T follicular helper cell (primary cell): ENCODE results near the gene SYDE2.
"Not testable (repeated sequence)": the region's sequence is repeated elsewhere in the genome, so short reads cannot be mapped to it uniquely, and the experiment has no call there.

Source experiments
- DNase-seq: peaks from one replicate; pipeline ENCODE4 v3.0.0-alpha.2; 2020; ENCODE audit warnings: low read depth

Gene SYDE2

DNA sequence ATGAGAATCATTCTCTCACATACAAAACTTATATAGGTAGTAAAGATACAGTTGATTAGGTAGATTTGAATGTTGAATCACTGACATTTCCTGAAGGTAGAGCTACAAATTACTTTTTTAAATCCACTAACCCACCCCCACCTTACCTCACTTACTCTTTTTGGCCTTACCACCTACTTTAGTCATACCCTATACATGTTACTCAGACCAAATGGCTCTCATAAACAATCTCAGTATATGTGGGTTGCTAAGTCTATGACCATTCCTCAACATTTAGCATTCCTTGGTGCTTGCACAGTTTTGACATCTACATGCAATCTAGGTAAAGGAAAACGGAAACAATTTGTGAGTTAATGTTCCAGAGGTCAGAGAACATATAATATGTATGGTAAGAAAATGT is 26.3 kb downstream of the SYDE2 start:
- no peak for DNase-seq

DNA sequence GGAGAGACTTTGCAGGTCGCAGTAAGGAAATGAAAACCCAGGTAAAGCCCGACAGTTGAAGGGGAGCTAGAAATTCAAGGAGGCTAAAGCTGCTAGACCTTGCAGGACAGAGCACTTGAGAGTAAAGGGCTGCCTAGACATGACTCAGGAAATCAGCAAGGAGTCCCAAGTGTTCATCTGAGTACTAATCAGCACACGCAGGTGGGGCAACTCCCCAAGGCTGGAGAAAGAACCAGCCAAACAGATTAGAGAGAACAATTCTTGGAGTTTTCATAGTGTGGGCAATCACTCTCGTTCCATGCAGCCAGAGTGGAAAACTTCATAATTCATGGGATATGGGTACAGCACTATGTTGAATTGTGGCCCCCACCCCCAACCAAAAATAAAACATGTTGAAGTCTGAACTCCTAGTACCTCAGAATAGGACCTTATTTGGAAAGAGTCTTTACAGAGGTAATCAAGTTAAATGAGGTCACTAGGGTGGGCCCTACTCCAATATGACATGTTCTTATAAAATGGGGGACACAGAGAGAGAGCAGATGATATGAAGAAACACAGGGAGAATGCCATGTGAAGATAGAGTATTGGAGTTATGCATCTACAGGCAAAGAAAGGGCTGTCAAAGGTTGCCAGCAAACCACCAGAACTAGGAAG is 28.0 kb downstream of the SYDE2 start:
- DNase-seq = no peak

DNA sequence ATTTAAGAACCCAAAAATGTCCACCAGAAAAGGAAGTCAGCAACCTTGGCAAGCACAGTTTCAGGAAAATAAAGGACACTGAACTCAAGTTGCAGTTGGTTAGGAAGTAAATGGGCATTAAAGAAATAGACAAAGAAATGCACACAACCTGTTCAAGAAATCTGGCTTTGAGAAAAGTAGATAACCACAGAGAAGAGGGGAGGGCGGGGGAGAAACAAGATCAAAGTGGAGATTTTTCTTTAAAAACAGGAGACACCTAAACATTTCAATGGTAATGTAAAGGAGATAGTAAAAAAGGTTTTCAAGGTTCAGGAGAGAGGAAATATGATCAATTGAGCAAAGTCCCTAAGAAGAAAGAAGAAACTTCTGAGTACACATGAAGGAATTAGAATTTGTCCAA is 29.1 kb downstream of the SYDE2 start:
- no peak for DNase-seq

DNA sequence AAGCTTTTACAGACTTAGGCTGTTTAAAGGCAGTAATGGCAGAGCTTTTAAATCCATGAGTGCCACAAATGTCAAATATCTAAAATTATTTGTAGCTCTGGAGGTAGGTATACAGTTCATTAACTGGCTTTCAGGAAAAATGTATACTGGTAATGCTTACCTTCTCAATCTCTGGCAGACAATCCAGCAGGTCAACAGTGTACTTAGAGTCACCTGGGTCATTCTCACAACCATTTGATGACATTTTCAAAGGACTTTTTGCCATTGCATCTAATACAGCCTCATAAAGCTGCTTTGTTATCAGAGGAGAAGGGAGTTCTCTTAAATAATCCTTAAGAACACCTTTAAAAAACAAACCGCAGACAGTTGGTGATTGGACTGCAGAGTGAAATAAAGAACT is 31.9 kb downstream of the SYDE2 start:
- no peak for DNase-seq

DNA sequence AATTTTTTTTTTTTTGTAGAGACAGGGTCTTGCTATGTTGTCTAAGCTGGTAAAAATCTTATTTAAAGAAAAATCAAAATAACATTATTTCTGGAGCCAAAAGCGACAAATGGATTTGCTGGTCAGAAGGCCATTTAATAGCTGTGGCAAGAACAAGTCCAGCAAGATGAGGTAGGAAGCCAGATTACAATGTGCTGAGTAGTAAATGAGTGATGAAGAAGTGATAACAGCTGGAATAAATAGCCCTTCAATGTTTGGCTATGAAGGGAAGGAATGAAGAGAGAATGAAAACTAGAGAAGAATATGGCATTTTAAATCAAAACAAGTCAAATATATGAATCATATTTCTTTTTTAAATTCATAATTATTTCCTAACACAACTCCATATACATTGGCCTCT is 34.5 kb downstream of the SYDE2 start:
- DNase-seq = no peak

DNA sequence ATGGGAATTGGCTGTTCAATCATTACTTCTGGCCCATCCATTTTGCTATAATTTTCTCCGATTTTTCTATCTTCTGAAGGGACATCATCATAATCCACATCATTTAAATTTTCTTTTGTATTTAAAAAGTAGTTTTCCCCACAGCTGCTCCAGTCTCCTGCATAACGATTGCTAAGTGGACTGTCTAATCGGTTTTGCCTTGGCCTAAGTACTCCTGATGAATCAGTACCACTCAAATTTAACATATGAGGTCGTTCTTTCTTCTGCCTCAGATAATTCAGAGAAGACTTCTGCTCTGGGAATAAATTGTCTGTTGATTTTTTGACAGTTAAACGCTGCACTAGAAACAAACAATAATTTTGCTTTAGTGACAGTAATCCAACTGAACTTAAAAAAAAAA is 41.9 kb downstream of the SYDE2 start:
- DNase-seq = no peak

DNA sequence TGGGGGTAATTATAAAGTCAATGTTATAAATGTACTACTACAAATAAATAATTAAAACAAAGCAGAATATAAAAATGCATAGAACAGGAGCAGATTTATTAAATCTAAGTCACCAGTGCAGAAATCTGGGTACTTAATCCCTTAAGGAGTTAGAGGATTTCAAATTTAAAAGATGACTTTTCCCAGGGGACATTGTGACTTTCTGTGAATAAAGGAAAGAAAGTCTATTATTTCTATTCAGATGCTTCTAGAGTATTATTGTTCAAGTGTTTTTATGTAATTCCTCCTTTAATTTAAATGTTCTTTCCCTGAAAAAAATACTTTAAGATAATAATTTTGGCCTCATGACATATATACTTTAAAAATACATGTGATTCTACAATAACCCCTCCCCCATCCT is 43.4 kb downstream of the SYDE2 start:
- no peak for DNase-seq

DNA sequence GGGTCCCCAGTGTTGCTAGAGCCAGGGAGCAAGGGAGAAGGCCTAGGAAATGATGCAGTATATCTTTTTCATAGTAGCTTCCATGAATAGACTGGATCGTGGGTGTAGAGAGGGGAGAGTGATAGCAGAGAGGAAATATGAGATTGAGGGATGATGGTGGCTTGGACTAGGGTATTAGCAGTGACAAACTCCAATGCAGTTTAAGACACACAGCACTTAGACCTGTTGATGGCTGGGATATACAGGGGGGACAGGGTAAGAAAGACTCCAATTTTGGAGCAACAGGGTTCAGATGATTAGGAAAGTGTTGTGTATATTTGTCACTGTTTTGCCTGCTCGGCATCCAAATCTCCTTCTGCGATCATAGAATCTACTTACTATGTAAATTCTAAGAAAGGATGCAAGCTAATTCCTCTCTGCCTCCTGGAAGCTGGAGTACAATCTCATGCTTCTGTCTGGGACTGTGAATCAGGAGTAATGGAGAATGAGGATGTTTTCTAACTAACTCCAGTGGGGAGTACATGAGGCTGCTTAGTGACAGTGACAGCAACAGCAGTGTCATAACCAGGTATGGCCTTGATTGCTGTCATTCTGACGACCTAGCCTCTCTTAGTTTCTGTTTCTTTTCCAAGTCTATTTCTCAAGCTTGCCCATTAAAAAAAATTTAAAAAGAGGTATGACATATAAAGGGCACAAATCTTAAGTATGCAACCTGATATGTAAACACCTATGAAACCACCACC is 47.5 kb downstream of the SYDE2 start:
- DNase-seq = no peak

DNA sequence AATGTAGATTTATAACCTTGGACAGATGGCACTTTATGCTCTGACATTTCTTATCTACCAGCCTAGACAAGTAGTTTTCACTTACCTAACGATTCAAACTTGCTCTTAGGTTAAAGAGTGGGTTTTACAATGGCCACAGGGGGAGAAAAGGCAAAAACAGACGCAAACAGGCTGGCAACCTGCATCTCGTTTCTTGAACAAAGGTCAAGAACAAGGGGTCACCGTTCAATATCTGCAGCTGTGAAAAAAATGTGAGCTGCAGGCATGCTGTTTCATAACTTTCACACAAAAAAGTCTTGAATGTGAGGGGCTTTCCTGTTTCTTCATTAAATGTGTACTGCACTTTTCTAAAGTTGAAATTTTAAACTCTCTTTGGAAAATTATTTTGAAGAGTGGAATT is 49.4 kb downstream of the SYDE2 start:
- DNase-seq = no peak

DNA sequence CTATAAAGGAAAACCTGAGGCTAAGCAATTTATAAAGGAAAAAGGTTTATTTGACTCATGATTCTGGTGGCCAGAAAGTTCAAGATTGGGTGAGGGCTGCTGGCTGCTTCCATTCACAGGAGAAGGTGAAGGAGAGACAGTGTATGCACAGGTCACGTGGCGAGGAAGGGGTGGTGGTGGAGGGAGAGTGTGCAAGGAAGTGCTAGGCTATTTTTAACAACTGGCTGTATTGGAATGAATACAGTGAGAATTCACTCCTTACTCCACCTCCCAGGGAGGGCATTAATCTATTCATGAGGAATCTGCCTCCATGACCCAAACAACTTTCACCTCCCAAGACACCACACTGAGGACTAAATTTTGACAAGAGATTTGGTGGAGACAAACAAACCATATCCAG is 51.0 kb downstream of the SYDE2 start:
- no peak for DNase-seq

DNA sequence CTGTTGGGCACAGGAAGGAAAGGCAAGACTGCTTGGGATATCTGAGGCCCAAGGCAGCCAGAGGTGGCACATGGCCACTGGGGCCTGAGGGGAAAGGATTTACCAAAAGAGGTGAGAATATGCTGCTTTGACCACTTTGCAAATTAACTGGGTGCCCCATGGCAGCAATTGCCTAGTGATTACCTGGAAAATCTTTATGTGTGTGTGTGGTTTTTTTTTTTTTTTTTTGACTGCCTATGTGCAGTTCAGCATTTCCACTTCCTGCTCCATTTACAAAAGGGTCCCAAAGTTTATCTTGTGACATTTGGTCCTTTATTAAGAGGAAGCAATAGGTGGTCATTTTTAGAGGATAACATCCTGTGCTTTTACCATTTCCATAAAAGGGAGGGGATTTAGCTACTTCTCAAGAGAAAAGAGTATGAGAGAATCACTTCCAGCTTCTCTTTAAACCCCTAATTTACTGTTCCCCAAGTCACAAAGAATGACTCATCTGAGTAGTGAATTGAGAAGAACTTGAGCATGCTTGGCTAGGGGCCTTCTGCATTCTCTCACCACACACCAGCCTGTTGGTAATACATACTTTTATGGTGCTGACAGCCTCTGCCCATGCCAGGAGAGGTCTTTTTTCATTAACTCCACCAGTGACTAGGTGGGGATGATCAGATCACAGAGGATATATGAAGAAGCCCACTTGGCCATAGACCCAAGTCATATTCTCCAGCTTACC is 52.1 kb downstream of the SYDE2 start:
- no peak for DNase-seq

DNA sequence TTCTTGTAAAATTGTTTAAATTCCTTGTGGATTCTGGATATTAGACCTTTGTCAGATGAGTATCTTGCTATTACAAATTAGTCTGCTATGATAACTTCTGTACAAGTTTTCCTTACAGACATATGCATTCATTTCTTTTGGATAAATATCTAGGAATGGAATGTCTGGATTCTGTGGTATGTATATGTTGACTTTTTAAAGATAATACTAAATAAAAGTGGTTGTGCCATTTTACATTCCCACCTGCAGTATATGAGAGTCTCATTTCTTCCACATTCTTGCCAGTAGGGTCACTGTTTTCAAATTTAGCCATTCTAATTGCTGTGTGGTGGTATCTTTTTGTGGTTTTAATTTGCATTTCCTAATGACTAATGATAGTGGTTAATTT is 53.9 kb downstream of the SYDE2 start:
- DNase-seq = no peak

DNA sequence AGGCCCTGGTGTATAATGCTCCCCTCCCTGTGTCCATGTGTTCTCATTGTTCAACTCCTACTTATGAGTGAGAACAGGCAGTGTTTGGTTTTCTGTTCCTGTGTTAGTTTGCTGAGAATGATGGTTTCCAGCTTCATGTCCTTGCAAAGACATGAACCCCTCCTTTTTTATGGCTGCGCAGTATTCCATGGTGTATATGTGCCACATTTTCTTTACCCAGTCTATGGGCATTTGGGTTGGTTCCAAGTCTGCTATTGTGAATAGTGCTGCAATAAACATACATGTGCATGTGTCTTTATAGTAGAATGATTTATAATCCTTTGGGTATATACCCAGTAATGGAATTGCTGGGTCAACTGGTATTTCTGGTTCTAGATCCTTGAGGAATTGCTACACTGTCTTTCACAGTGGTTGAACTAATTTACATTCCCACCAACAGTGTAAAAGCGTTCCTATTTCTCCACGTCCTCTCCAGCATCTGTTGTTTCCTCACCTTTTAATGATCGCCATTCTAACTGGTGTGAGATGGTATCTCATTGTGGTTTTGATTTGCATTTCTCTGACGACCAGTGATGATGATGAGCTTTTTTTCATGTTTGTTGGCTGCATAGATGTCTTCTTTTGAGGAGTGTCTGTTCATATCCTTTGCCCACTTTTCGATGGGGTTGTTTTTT is 54.4 kb downstream of the SYDE2 start:
- not testable (repeated sequence) for DNase-seq

DNA sequence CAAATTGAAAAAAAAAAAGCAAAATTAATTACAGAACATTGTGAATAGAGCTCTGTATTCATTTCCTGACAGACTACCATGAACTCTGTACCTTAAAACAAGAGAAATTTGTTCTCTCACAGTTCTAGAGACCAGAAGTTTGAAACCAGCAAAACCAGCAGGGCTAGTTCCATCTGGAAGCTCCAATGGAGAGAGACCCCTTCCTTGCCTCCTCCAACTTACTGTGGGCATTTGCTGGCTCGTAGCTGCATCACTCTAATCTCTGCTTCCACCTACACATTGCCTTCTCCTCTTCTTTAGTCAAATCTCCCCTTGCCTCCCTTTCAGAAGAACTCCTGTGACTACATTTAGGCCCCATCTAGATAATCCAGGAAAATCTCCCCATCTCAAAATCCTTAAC is 56.5 kb downstream of the SYDE2 start:
- no peak for DNase-seq

DNA sequence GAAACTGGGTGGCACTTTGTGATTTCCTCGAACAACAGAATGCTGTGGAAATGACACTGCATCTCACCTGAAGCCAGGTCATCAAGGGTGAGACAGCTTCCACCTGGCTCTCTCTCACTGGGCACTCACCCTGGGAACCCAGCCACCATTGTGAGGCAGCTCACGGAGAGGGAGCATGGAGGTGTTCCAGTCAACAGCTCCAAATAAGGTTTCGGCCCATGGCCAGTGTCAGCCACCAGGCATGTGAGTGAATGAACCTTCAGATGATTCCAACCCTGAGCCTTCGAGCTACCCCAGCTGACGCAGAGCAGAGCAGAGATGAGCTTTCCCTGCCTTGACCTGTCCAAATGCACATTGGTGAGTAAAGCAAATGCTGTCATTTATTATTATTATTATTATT is 58.1 kb downstream of the SYDE2 start:
- DNase-seq = no peak

DNA sequence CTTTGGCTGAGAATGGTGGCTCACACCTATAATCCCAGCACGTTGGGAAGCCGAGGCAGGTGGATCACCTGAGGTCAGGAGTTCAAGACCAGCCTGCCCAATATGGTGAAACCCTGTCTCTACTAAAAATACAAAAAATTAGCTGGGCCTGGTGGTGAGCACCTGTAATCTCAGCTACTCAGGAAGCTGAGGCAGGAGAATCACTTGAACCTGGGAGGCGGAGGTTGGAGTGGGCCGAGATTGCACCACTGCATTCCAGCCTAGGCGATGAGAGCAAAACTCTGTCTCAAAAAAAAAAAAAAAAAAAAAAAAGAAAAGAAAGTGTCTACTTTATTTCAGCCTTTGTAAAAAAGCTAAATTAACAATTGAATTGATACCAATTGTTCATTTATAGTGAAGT is 62.4 kb downstream of the SYDE2 start:
- not testable (repeated sequence) for DNase-seq

DNA sequence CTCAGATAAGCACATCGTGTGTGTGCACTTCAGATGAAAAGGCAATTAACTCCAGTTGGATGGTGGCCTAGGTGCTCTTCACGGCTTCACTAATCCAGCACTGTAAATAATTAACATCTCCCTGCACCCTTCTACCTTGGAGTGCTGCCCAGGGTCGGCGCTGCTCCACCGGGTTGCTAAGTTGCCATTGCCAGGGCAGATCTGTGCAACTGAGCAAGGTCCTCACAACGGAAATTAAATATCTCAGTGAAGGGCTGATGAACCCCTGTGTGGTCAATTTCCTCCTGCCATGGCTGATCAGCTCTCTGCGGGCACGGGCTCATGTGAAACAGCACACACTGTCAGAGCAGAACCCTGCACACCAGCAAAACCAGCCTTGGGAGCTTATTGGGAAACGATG is 63.2 kb downstream of the SYDE2 start:
- no peak for DNase-seq

DNA sequence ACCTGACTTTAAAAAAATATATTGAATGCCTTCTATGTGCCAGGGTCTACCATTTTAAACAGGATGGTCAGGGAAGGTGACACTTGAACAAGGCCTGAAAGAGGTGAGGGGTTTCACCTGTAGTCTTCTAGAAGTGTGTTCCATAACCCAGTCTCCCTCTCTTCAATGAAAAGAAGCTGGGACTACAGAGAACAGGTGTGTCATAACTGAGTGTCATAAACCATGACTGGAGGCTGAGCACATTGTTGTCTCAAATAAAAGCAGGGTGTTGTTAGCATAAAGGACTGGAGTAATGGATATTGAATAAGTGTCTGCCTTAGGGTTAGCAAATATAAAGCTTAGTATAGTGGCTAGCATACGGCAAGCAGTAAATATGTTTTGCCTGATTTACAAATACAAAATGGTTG is 65.4 kb downstream of the SYDE2 start:
- DNase-seq = no peak

DNA sequence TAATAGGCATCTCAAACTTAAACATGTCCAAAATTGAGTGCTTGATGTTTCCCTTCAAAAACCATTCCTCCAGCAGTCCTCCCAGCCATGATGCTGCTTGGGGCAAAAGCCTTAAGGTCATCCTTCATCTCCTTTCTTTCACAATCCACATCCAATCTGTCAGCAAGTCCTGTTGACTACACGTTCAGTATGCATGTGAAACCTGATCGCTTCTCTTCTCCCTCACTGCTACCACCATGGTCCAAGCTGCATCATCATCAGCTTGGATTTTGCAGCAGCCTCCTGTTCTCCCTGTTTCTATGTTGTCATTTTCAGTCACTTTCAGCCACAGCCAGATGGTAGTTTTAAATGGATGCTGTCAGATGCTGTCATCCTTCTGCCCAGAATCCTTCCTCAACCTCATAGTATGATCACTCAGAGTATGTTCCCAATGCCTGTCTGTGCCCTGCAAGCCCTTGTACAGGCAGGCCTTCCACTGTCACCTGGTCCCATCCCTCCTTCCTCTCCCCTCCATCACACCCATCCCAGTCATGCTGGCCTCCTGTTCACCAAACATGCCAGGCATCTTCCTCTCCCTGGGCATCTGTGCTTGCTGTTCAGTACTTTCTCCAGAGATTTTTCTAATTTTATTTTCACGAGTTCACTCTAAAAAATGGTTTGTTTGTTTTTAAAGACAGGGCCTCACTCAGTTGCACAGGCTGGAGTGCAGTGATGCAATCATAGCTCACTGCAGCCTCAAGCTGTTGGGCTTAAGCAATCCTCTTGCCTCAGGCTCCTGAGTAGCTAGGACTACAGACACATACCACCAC is 66.0 kb downstream of the SYDE2 start:
- DNase-seq = no peak

DNA sequence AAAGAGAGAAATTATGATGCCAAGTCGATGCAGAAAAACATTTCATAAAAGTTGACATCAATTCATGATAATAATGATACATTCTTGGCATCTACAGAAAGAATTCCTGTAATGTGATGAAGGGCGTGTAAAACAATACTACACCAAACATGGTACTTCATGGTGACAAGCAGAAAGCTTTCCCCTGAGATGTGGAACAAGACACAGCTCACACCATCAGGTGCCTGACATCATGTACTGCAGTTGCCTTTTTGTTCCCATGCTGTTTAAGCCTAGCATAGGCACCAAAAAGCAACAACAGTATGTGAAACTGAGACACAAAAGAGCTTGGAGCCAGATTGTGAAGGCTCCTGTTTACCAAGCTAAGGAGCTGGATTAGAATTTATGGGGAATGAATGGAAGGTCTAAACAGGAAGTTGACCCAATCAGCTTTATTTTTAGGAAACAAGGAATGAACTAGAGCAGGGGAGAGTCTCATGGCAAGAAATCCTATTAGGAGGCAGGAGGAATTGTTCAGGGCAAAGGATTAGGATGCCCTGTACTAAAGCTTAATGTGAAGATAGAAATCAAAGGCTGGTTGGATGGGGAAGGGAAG is 67.2 kb downstream of the SYDE2 start:
- DNase-seq = no peak

DNA sequence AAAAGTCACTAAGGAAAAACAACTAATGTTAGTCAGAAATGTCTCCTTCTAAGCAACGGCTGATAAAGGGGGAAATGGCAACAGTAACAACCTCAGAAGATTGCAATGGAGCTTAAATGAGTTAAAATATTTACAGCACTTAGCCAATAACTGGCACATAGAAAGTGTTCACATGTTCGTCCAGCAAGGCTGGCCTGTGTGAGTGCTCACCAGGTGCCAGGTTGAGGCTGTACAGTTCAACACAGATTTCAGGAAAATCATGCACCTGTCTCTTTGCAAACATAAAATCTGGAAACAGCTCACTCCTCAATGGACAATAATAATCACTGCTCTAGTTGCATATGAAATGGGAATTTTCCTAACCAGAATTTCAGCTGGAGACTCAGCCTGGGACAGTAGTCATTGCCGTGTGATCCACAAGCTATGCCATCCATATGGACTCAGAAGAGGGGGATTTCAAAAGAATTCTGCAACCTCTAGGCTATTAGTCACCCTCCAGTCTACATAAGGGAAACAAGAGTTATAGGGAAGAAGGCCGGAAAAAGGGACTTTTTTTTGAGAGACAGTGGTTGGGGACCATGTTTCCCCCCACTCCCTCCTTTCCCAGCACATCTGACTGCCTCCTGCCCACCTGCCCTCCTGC is 68.6 kb downstream of the SYDE2 start:
- no peak for DNase-seq
